ENCODE results near the gene SLCO3A1.

DNA sequence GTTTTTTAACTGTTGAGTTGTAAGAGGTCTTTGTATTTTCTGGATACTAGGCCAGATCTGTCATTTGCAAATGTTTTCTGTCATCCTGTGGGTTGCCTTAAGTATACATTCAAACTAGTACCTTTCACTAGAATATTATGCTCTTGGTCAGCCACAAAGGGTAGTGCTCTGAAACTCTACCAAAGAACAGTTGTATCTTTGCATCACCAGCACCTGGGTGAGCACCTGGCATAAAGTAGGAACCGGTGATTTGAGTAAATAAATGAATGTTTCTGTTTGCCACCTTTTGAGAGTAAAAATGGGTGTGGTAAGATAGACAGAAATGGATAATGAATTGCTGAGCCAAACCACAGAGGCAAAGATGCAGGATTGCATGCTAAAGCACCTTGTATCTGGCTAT lies 98.7 kb downstream of the SLCO3A1 start:
- TF ChIP-seq EP300 (IDR thresholded peaks at IDR 0.05; ENCODE audit: low read depth): no peak
- TF ChIP-seq, protein P1, sequence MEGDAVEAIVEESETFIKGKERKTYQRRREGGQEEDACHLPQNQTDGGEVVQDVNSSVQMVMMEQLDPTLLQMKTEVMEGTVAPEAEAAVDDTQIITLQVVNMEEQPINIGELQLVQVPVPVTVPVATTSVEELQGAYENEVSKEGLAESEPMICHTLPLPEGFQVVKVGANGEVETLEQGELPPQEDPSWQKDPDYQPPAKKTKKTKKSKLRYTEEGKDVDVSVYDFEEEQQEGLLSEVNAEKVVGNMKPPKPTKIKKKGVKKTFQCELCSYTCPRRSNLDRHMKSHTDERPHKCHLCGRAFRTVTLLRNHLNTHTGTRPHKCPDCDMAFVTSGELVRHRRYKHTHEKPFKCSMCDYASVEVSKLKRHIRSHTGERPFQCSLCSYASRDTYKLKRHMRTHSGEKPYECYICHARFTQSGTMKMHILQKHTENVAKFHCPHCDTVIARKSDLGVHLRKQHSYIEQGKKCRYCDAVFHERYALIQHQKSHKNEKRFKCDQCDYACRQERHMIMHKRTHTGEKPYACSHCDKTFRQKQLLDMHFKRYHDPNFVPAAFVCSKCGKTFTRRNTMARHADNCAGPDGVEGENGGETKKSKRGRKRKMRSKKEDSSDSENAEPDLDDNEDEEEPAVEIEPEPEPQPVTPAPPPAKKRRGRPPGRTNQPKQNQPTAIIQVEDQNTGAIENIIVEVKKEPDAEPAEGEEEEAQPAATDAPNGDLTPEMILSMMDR (IDR thresholded peaks at IDR 0.05): no peak
- TF ChIP-seq POLR2AphosphoS5 (IDR thresholded peaks at IDR 0.05): no peak

All from transverse colon (tissue), 4 donors.